HepG2 (cell line): ENCODE measurements around the gene AREL1. TPM values are rescaled to one million over a fixed set of nuclear protein-coding genes. Genes with fewer than 3 reads are reported as not detected.

ENCODE experiments used
- ATAC-seq: fragments of 200-7000 bp; cut with Tn5 transposase; 3 replicates; pipeline ENCODE4 v1.9.1; 2020; ENCODE audit warnings: mild to moderate bottlenecking, moderate library complexity
- BruUV-seq: library from RNA; stranded (reverse); fragments of 400-500 nt; replicated peaks from 2 replicates; lab custom pipeline; 2021; lab: Mats Ljungman, UMichigan
- CTCF ChIA-PET: fragments of 300-600 bp; formaldehyde crosslinking; extraction: SDS; loops from one replicate; lab custom pipeline; 2021; ENCODE audit warnings: low total read pairs, inconsistent platforms, low intra/inter-chr PET ratio; lab: Yijun Ruan, JAX
- POLR2A ChIA-PET: fragments of 350-600 bp; sonication (Branson Sonifier 250); formaldehyde crosslinking; loops from one replicate; lab custom pipeline; 2020; ENCODE audit warnings: antibody characterized with exemption, inconsistent platforms; lab: Yijun Ruan, JAX
- DNase-seq: peaks from one replicate; pipeline ENCODE4 v3.0.0-alpha.2; 2015; ENCODE audit warnings: low spot score
- FAIRE-seq: peaks from 3 replicates; lab custom pipeline; 2011; peaks lifted over from hg19 to GRCh38; lab: Jason Lieb, UNC
- H2AFZ ChIP-seq: one replicate; pipeline ENCODE4 v1.6.1; 2011; ENCODE audit warnings: low read length, inconsistent platforms
- H3K27ac ChIP-seq: fragments of 300-600 bp; 3 replicates; pipeline ENCODE4 v1.8.0; 2011; ENCODE audit warnings: mixed run types, mild to moderate bottlenecking, mixed read lengths, low read length, inconsistent platforms; ENCODE audit not compliant: insufficient read depth; ENCODE audit errors: extremely low read length
- H3K27me3 ChIP-seq, 2 experiments: fragments of 200-600 bp in 1 of 2; 2 replicates in 1 of 2; 3 replicates in 1 of 2; pipeline versions ENCODE4 v1.6.0 to v1.8.0; 2011; ENCODE audit warnings: low read length in 2 of 2, mild to moderate bottlenecking in 2 of 2, moderate library complexity in 2 of 2, inconsistent platforms in 1 of 2; ENCODE audit not compliant: insufficient read depth in 2 of 2, control insufficient read depth in 1 of 2
- H3K36me3 ChIP-seq, 2 experiments: fragments of 200-600 bp in 1 of 2; replicated peaks in 1 of 2; 2 replicates in 1 of 2; 3 replicates in 1 of 2; pipeline versions ENCODE4 v1.5.1 to v1.8.0; 2011; ENCODE audit warnings: low read length in 2 of 2, inconsistent platforms in 1 of 2; ENCODE audit not compliant: insufficient read depth in 2 of 2, control insufficient read depth in 1 of 2
- H3K4me1 ChIP-seq: 2 replicates; pipeline ENCODE4 v1.5.1; 2012; ENCODE audit warnings: low read length, inconsistent platforms; ENCODE audit not compliant: insufficient read depth
- H3K4me2 ChIP-seq: 2 replicates; pipeline ENCODE4 v1.6.0; 2011; ENCODE audit warnings: low read depth, low read length, inconsistent platforms
- H3K4me3 ChIP-seq, 3 experiments: fragments of 200-600 bp in 1 of 3; sonication (generic), shearing (Covaris generic) in 1 of 3; replicated peaks in 1 of 3; 2 replicates each; pipeline ENCODE4 v1.5.1; 2011 to 2016; ENCODE audit warnings: low read length in 3 of 3, inconsistent platforms in 2 of 3, low read depth in 2 of 3, mild to moderate bottlenecking in 2 of 3, control low read depth in 1 of 3, mixed read lengths in 1 of 3; ENCODE audit not compliant: insufficient read depth in 1 of 3
- H3K79me2 ChIP-seq: one replicate; pipeline ENCODE4 v1.6.1; 2011; ENCODE audit warnings: low read length, inconsistent platforms; ENCODE audit not compliant: insufficient read depth
- H3K9ac ChIP-seq: 2 replicates; pipeline ENCODE4 v1.6.0; 2011; ENCODE audit warnings: mild to moderate bottlenecking, low read depth, low read length, inconsistent platforms; ENCODE audit not compliant: insufficient read depth
- H3K9me3 ChIP-seq: 2 replicates; pipeline ENCODE4 v1.5.1; 2012; ENCODE audit warnings: mild to moderate bottlenecking, low read length
- H4K20me1 ChIP-seq: 2 replicates; pipeline ENCODE4 v1.6.0; 2011; ENCODE audit warnings: inconsistent platforms, mild to moderate bottlenecking, low read length, moderate library complexity; ENCODE audit not compliant: insufficient read depth
- CERS6 ChIP-seq: sonication (generic); formaldehyde crosslinking; IDR thresholded peaks from 2 replicates; pipeline ENCODE4 v1.5.0; 2020; ENCODE audit warnings: missing genetic modification reagents
- ELF4 ChIP-seq: sonication (generic); formaldehyde crosslinking; IDR thresholded peaks from 2 replicates; pipeline ENCODE4 v1.5.0; 2020; ENCODE audit warnings: missing genetic modification reagents, mild to moderate bottlenecking, moderate library complexity, borderline replicate concordance
- HES4 ChIP-seq: sonication (generic); formaldehyde crosslinking; IDR thresholded peaks from 2 replicates; pipeline ENCODE4 v1.9.0; 2021; ENCODE audit warnings: mild to moderate bottlenecking, missing genetic modification reagents, borderline replicate concordance
- KDM6A ChIP-seq: IDR thresholded peaks from 2 replicates; pipeline ENCODE4 v1.6.1; 2016; ENCODE audit warnings: low read depth
- MAX ChIP-seq: IDR thresholded peaks from 2 replicates; pipeline ENCODE4 v1.6.1; 2012; ENCODE audit warnings: inconsistent platforms
- MTA1 ChIP-seq: sonication (generic); formaldehyde crosslinking; IDR thresholded peaks from 2 replicates; pipeline ENCODE4 v1.4.0; 2020; ENCODE audit warnings: missing genetic modification reagents, mild to moderate bottlenecking, borderline replicate concordance
- NFATC3 ChIP-seq: sonication (generic); formaldehyde crosslinking; IDR thresholded peaks from 2 replicates; pipeline ENCODE4 v1.5.1; 2020; ENCODE audit warnings: mild to moderate bottlenecking, missing genetic modification reagents
- NPAS2 ChIP-seq: sonication (generic); formaldehyde crosslinking; IDR thresholded peaks from 2 replicates; pipeline ENCODE4 v1.8.0; 2022; ENCODE audit warnings: mild to moderate bottlenecking, missing genetic modification reagents, borderline replicate concordance
- PITX1 ChIP-seq: sonication (generic); formaldehyde crosslinking; IDR thresholded peaks from 2 replicates; pipeline ENCODE4 v1.5.1; 2020; ENCODE audit warnings: mild to moderate bottlenecking, missing genetic modification reagents
- RFX3 ChIP-seq: IDR thresholded peaks from 2 replicates; pipeline ENCODE4 v1.6.1; 2016; ENCODE audit warnings: missing biosample characterization, missing genetic modification reagents
- SETDB1 ChIP-seq: sonication (generic); formaldehyde crosslinking; IDR thresholded peaks from 2 replicates; pipeline ENCODE4 v1.5.1; 2020; ENCODE audit warnings: missing genetic modification reagents, mild to moderate bottlenecking, borderline replicate concordance
- ZFP41 ChIP-seq: sonication (generic); formaldehyde crosslinking; IDR thresholded peaks from 2 replicates; pipeline ENCODE4 v1.4.0; 2020; ENCODE audit warnings: mild to moderate bottlenecking, missing genetic modification reagents, borderline replicate concordance
- ZGPAT ChIP-seq: IDR thresholded peaks from 2 replicates; pipeline ENCODE4 v1.6.1; 2016; ENCODE audit warnings: mild to moderate bottlenecking
- ZNF276 ChIP-seq: sonication (generic); formaldehyde crosslinking; IDR thresholded peaks from 2 replicates; pipeline ENCODE4 v1.4.0; 2020; ENCODE audit warnings: mild to moderate bottlenecking, low read depth, missing genetic modification reagents
- ZNF281 ChIP-seq: sonication (generic); formaldehyde crosslinking; IDR thresholded peaks from 2 replicates; pipeline ENCODE4 v1.4.0; 2020; ENCODE audit warnings: missing genetic modification reagents, borderline replicate concordance
- ZNF460 ChIP-seq: sonication (generic); formaldehyde crosslinking; IDR thresholded peaks from 2 replicates; pipeline ENCODE4 v1.5.1; 2020; ENCODE audit warnings: missing genetic modification reagents, mild to moderate bottlenecking, borderline replicate concordance
- ZNF816 ChIP-seq: sonication (generic); formaldehyde crosslinking; IDR thresholded peaks from 2 replicates; pipeline ENCODE4 v1.8.0; 2022; ENCODE audit warnings: missing genetic modification reagents, mild to moderate bottlenecking, borderline replicate concordance
- WGBS: methylation state at CpG from one replicate; pipeline ENCODE4 v1.1.6; 2017; ENCODE audit warnings: low lambda C conversion rate; 5-methylcytosine and 5-hydroxymethylcytosine counted together
- in situ Hi-C: cut with HindIII; loops from 2 replicates; pipeline ENCODE4 v1.10.0; 2017; ENCODE audit warnings: low pct_unique_long_range_greater_than_20kb; ENCODE audit not compliant: extremely low pct_ligation_motif_present
- intact Hi-C: fragments of 100-400 bp; cut with micrococcal nuclease; formaldehyde crosslinking; loops from one replicate; pipeline ENCODE4 v1.10.0; 2022; ENCODE audit not compliant: unreplicated experiment
- polyA plus RNA-seq, 8 experiments: library from polyadenylated mRNA; depleted of rRNA in 3 of 8; stranded (reverse) in 7 of 8; unstranded in 1 of 8; fragments of >200 nt; fragmentation: Illumina TruSeq in 4 of 8; extraction: Trizol in 4 of 8; gene quantifications; 2 replicates each; pipeline versions ENCODE4 v1.2.1 to v1.2.3, GENCODE V29; 2011 to 2016; ENCODE audit warnings: low read depth in 4 of 8, missing spikeins in 1 of 8, mixed read lengths in 1 of 8; ENCODE audit not compliant: insufficient read depth in 1 of 8
- total RNA-seq, 5 experiments: library from RNA; depleted of rRNA; stranded (reverse); fragments of >200 nt; fragmentation: Illumina TruSeq; extraction: Trizol; gene quantifications; 2 replicates each; pipeline ENCODE4 v1.2.3, GENCODE V29; 2016; ENCODE audit warnings: low read depth in 1 of 5

Gene AREL1
- total and polyA plus RNA-seq, 2 of the 13 experiments (the other 11 are each of a cell fraction or from before 2014, with no cell fraction given) = 21.3 to 25.4 TPM

GRCh38 chr14:74667758-74668157 is 45.1 kb downstream of the AREL1 start (continued):
- TF ChIP-seq ZGPAT (no peak), NPAS2 (no peak), SETDB1 (CRISPR knock-in tag) (no peak)

GRCh38 chr14:74664717-74665116 is 48.2 kb downstream of the AREL1 start:
- H4K20me1 ChIP-seq = no peaks in the 10 kb centered on the region; the same call in 1 of the 2 replicates
- intact Hi-C loops (no loop called here), in situ Hi-C loops (no loop called here)
- H3K4me3 ChIP-seq = no peak overlapping the region
- H3K36me3 ChIP-seq = peaks cover 9 to 60% of the 10 kb centered on the region in 2 experiments
- H3K4me1 ChIP-seq = no peaks in the 10 kb centered on the region
- POLR2A ChIA-PET = no interaction called here
- no peak for FAIRE-seq
- no peaks in the 10 kb centered on the region for H3K9me3 ChIP-seq
- CTCF ChIA-PET = no interaction called here
- no peak for DNase-seq
- no peaks in the 10 kb centered on the region for H3K27me3 ChIP-seq
- no peak overlapping the region for H3K27ac ChIP-seq
- H3K9ac ChIP-seq = no peak overlapping the region
- no peak for ATAC-seq
- H3K4me2 ChIP-seq = no peak overlapping the region
- no peaks in the 10 kb centered on the region for H3K79me2 ChIP-seq
- WGBS = 96% methylated on average over 2 of the region's 2 CpGs
- H2AFZ ChIP-seq = no peak overlapping the region
- no TSS peak for BruUV-seq
- TF ChIP-seq HES4 (CRISPR knock-in tag) (no peak), ELF4 (CRISPR knock-in tag) (no peak), NFATC3 (CRISPR knock-in tag) (no peak), ZFP41 (CRISPR knock-in tag) (no peak), PITX1 (no peak), KDM6A (CRISPR knock-in tag) (no peak), ZNF816 (CRISPR knock-in tag) (no peak), CERS6 (CRISPR knock-in tag) (no peak), RFX3 (no peak), MTA1 (CRISPR knock-in tag) (no peak), ZNF460 (CRISPR knock-in tag) (no peak), ZNF281 (CRISPR knock-in tag) (no peak), MAX (no peak), ZNF276 (no peak)
